Measurements from ENCODE around the gene AGBL5.
A peak's percentile ranks its signal among the peaks of the same experiment; 100 is the strongest.

The AGBL5 gene

DNA sequence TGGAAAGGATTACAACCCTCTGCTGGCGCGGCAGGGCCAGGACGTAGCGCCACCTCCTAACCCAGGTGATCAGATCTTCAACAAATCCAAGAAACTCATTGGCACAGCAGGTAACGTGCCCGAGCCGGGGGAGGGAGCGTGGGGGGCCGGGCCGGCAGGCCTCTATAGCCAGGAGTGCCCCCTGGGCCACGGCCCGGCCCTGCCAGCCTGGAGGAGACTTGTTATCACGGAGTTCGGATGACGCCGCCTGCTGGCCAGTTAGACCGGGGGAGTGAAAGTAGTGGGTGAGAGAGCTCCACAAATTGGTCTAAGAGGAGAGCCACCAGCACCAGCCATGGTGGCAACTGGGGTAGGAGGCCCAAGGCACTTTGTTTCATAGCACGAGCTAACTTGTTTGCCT lies 27.3 kb upstream of the AGBL5 start:
- DNase-seq, result no peak

DNA sequence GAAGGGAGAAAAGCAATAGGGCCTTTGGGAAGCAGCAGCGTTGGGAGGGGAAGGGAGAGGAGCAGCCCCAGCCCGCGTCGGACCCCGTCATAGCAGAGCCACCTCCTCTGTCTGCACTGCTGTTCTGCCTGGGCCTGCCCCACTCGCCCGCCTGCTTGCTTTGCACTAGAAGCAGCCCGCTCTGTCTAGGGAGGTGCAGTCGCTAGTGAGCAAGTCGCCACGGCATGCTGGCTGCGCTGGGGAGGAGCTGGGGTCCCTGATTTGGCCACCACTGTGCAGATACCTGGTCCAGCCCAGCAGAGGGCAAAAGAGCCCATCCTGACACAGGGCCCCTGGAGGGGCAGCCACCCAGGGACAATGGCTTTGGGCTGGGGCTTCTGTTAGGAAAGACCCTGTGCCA lies 26.7 kb upstream of the AGBL5 start:
- no peak for DNase-seq

- DNase-seq, result no peak
These were observed 26.1 kb upstream of the AGBL5 start for GRCh38 chr2:27025281-27025800.

DNA sequence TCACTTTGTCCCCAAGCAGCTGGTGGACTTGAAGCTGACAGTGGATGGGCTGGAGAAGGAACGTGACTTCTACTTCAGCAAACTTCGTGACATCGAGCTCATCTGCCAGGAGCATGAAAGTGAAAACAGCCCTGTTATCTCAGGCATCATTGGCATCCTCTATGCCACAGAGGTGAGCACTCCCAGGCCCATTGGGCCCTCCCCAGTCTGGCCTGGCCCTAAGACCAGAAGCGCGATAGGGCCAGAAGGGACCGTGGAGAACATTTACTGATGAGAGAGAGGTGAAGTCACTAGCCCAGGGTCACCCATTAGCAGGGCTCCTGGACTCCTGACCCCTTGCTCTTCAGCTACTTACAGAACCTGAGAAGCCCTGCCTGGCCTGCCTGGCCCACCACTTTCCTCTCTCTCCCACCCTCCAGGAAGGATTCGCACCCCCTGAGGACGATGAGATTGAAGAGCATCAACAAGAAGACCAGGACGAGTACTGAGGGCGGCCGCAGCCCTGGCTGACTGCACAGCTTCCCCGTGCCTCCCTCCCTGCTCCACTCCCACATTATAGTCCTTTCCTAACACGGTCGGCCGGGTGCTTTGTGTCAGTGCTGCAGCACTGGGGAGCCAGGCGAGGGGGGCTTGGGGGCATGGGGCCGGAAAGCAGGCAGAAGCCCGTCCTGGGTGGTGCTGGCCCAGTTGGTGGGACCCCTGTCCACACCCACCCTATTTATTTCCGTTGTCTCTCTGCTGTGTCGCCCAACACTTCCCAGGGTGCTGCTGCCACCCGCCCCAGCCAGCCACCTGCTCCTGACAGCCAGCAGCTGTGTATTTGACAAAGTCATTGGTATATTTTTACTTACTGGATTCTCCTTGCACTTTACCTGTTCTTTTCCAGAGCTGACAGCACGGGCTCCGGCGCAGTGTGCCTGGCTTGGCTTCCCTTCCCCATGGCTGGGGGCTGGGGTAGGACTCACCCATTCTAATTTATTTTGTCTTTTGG lies 25.3 kb upstream of the AGBL5 start:
- DNase-seq, result no peak

- DNase-seq, result no peak
These were observed 24.2 kb upstream of the AGBL5 start for GRCh38 chr2:27027211-27027651.

- no peak for DNase-seq
These were observed 22.4 kb upstream of the AGBL5 start for GRCh38 chr2:27029051-27029450.

DNA sequence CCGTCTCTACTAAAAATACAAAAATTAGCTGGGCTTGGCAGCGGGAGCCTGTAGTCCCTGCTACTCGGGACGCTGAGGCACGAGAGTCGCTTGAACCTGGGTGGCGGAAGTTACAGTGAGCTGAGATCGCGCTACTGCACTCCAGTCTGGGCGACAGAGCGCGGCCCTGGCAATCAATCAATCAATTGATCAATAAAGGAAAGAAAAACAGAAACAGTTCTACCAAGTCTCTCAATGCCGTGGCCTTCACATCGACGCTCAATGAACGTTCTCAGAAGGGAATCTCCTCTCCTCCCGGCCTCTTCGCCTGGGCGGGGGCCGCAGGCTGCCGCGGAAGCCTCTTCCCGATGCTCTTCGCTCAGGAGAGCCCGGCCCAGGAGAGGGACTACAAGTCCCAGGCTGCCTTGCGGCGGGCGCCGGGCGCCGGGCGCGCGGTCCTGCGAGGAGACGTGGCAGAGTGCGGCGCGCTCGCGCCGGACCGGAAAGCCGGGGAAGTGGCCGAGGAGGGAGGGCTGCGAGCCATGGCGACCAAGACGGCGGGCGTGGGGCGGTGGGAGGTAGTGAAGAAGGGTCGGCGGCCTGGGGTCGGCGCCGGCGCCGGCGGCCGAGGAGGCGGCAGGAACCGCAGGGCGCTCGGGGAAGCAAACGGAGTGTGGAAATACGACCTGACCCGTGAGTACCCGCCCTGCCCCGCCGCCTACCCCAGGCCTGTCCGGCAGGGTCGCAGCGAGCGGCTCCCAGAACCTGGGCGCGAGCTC lies 18.8 kb upstream of the AGBL5 start, which contains the start of gene TMEM214:
Gene TMEM214, plus strand, starts transcription at position 471 of the 758 bp plus-strand sequence. Its CDS starts 51 bp downstream, at position 522.
- peak in 13 of 14 donors; percentile 32 to 88 (median 74) for DNase-seq

GRCh38 chr2:27033253-27033852 lies 18.1 kb upstream of the AGBL5 start:
- no peak for DNase-seq

GRCh38 chr2:27038012-27038411 lies 13.5 kb upstream of the AGBL5 start:
- DNase-seq, result no peak

- DNase-seq, result no peak
These were observed 12.7 kb upstream of the AGBL5 start for GRCh38 chr2:27038631-27039339.

- DNase-seq, result no peak
These were observed 12.0 kb upstream of the AGBL5 start for GRCh38 chr2:27039426-27039825.

- DNase-seq, result no peak
These were observed 11.6 kb upstream of the AGBL5 start for GRCh38 chr2:27039871-27040270.

DNA sequence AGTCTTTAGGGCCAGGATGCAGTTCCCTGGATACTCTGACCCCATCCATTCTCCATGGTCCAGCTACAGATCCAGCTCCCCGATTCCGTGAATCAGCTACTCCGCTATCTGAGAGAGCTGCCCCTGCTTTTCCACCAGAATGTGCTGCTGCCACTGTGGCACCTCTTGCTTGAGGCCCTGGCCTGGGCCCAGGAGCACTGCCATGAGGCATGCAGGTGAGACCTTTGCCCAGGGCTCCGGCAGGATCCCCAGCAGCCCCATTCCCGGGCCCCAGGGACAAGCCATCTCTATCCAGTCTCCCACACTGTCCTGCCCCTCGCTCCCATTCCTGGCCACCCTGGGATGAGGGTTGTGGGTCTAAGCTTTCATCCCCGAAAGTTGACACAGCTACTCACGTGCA lies 11.2 kb upstream of the AGBL5 start:
- DNase-seq, result no peak

- no peak for DNase-seq
These were observed 9.7 kb upstream of the AGBL5 start for GRCh38 chr2:27041752-27042151.

GRCh38 chr2:27042159-27042661 lies 9.3 kb upstream of the AGBL5 start:
- no peak for DNase-seq

GRCh38 chr2:27042985-27043634 lies 8.4 kb upstream of the AGBL5 start:
- DNase-seq, result no peak

DNA sequence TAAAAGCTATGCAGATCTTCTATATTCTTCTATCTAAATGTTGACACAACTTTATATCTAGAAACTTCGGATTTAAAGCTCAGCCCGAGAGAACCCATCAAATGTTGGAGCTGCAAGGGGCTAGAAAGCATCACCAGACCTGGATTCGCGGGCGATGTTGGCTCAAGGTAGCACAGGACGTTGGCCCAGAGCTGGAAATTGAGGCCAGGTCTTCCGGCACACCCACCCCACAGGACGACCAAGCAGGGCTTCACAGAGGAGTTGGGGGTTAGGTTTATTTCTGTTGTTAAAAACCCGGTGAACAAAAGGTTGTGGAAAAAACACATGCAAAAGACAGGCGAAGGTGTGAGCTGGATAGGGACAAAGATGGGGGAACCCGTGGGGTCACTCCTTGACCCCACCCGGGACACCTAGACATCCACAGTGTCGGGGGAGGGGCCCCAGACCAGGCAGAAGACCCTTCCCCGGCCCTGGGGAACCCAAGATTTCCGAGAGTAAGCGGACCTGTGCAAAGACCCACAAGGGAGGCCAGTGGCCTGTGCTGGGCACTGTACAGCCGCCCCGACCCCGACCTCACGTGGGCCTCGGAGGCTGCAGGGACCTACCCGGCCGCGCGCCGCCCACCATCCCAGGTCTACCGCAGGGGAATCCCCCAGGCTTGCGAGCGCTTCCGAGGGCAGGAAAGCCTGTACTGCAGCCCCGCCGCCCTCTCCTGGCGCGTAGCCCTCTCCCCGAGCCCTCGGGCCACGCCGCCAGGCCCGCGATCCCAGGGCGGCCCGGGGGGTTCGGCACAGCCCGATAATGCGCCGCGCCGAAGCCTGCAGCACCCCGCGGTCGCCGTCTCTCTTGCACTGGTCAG lies 1.8 kb upstream of the AGBL5 start:
- peak in 4 of 14 donors; percentile 41 to 63 (median 48) for DNase-seq

- DNase-seq, result peak; percentile 67 to 94 (median 88)
These were observed 1.0 kb upstream of the AGBL5 start for GRCh38 chr2:27050281-27050995.

- DNase-seq, result peak in 4 of 14 donors; percentile 27 to 70 (median 50)
These were observed 606 bp downstream of the AGBL5 start for GRCh38 chr2:27051902-27052645.

All from C1 segment of cervical spinal cord (tissue), 14 donors.